ENCODE data around the gene HOXA13. TPM values are rescaled to one million over a fixed set of nuclear protein-coding genes. Genes with fewer than 3 reads are reported as not detected.
A peak's percentile ranks its signal among the peaks of the same experiment; 100 is the strongest.

Gene HOXA13
- total RNA-seq, 3 donors from 2014 or later: 0.16 to 0.33 TPM; not detected in 1

- intact Hi-C loops (cut with DNase I; ENCODE audit: low total_unique reads): no loop called here
- H3K4me1 ChIP-seq: no peaks in the 10 kb centered on the region
- H3K9me3 ChIP-seq: no peaks in the 10 kb centered on the region
- no peak for DNase-seq (ENCODE audit: low spot score in 2 of 2)
- TF ChIP-seq CTCF (IDR thresholded peaks at IDR 0.05) (peak; percentile 66 to 75 (median 68)), POLR2A (IDR thresholded peaks at IDR 0.05) (no peak)
- H3K4me3 ChIP-seq: peak overlapping the region in 2 of 3 donors; percentile 22 to 51
- no peaks in the 10 kb centered on the region for H3K36me3 ChIP-seq
- peaks cover 0 to 91% of the 10 kb centered on the region in 2 donors for H3K27me3 ChIP-seq
- H3K27ac ChIP-seq: no peak overlapping the region
Measured at GRCh38 chr7:27210441-27211083, 10.7 kb upstream of the HOXA13 start.

- no peak for DNase-seq (ENCODE audit: low spot score in 2 of 2)
- intact Hi-C loops (cut with DNase I; ENCODE audit: low total_unique reads): no loop called here
- peaks cover 0 to 97% of the 10 kb centered on the region in 2 donors for H3K27me3 ChIP-seq
- no peaks in the 10 kb centered on the region for H3K36me3 ChIP-seq
- no peaks in the 10 kb centered on the region for H3K9me3 ChIP-seq
- TF ChIP-seq POLR2AphosphoS5 (IDR thresholded peaks at IDR 0.05): no peak
- no peak for TF ChIP-seq POLR2A (IDR thresholded peaks at IDR 0.05)
- TF ChIP-seq CTCF (IDR thresholded peaks at IDR 0.05): no peak
- H3K27ac ChIP-seq: no peak overlapping the region
- H3K4me3 ChIP-seq: peak overlapping the region in 1 of 3 donors; percentile 51
- peaks cover 0 to 4% of the 10 kb centered on the region in 2 donors for H3K4me1 ChIP-seq
Measured at GRCh38 chr7:27209933-27210440, 10.1 kb upstream of the HOXA13 start.

GRCh38 chr7:27208998-27209397 lies 9.1 kb upstream of the HOXA13 start:
- no peak for DNase-seq (ENCODE audit: low spot score in 2 of 2)
- Histone ChIP-seq H3K27ac (no peak overlapping the region), H3K9me3 (no peaks in the 10 kb centered on the region), H3K4me3 (no peak overlapping the region), H3K4me1 (peaks cover 0 to 4% of the 10 kb centered on the region in 2 donors), H3K27me3 (peaks cover 0 to 98% of the 10 kb centered on the region in 2 donors), H3K36me3 (no peaks in the 10 kb centered on the region)
- intact Hi-C loops (cut with DNase I; ENCODE audit: low total_unique reads): no loop called here
- TF ChIP-seq POLR2AphosphoS5 (IDR thresholded peaks at IDR 0.05): no peak
- TF ChIP-seq POLR2A (IDR thresholded peaks at IDR 0.05): no peak
- TF ChIP-seq CTCF (IDR thresholded peaks at IDR 0.05): no peak

- Histone ChIP-seq H3K27ac (no peak overlapping the region), H3K36me3 (no peaks in the 10 kb centered on the region), H3K4me1 (peaks cover 0 to 4% of the 10 kb centered on the region in 2 donors), H3K27me3 (peaks cover 0 to 98% of the 10 kb centered on the region in 2 donors), H3K9me3 (no peaks in the 10 kb centered on the region), H3K4me3 (no peak overlapping the region)
- intact Hi-C loops (cut with DNase I; ENCODE audit: low total_unique reads): no loop called here
- no peak for DNase-seq (ENCODE audit: low spot score in 2 of 2)
- TF ChIP-seq POLR2A (IDR thresholded peaks at IDR 0.05) (no peak), POLR2AphosphoS5 (IDR thresholded peaks at IDR 0.05) (no peak), CTCF (IDR thresholded peaks at IDR 0.05) (no peak)
Measured at GRCh38 chr7:27207348-27207985, 7.6 kb upstream of the HOXA13 start.

All from breast epithelium (tissue), 4 donors.